Measurements from ENCODE around the gene PRKCA.
A peak's percentile ranks its signal among the peaks of the same experiment; 100 is the strongest.
"Not testable (repeated sequence)": the region's sequence is repeated elsewhere in the genome, so short reads cannot be mapped to it uniquely, and the experiment has no call there.

The PRKCA gene

GRCh38 chr17:66398617-66399016, 96.2 kb downstream of the PRKCA start:
- no peak overlapping the region for H3K4me3 ChIP-seq (ENCODE audit: control insufficient read depth, low read depth, low read length)
- TF ChIP-seq CTCF (conservative IDR thresholded peaks at IDR 0.05; ENCODE audit: control insufficient read depth, insufficient read depth, low read depth, low read length): no peak
- DNase-seq (ENCODE audit: low read depth): no peak

GRCh38 chr17:66399441-66399840, 97.0 kb downstream of the PRKCA start:
- H3K4me3 ChIP-seq (ENCODE audit: control insufficient read depth, low read depth, low read length): no peak overlapping the region
- DNase-seq (ENCODE audit: low read depth): no peak
- TF ChIP-seq CTCF (conservative IDR thresholded peaks at IDR 0.05; ENCODE audit: control insufficient read depth, insufficient read depth, low read depth, low read length): no peak

GRCh38 chr17:66400041-66400688, 97.8 kb downstream of the PRKCA start:
- not testable (repeated sequence) for DNase-seq (ENCODE audit: low read depth); H3K4me3 ChIP-seq (ENCODE audit: control insufficient read depth, low read depth, low read length)

DNA sequence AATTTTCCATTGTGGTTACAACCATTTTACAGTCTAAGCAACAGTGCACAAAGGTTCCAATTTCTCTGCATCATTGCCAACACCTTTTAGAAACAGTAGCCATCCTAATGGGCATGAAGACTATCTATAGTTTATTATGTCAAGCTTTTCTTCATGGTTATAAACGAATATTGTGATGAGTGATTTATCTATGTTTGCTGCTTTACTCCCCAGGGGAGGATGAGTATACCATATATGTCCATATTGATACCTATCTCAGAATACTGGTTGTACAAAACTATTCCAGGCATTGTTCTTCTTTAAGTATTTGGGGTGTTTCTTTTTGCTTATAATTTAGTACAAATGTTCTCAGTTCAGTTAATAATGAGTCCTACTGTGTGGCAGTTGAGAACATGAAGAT, 98.3 kb downstream of the PRKCA start:
- no peak overlapping the region for H3K4me3 ChIP-seq (ENCODE audit: control insufficient read depth, low read depth, low read length)
- TF ChIP-seq CTCF (conservative IDR thresholded peaks at IDR 0.05; ENCODE audit: control insufficient read depth, insufficient read depth, low read depth, low read length): no peak
- DNase-seq (ENCODE audit: low read depth): no peak

DNA sequence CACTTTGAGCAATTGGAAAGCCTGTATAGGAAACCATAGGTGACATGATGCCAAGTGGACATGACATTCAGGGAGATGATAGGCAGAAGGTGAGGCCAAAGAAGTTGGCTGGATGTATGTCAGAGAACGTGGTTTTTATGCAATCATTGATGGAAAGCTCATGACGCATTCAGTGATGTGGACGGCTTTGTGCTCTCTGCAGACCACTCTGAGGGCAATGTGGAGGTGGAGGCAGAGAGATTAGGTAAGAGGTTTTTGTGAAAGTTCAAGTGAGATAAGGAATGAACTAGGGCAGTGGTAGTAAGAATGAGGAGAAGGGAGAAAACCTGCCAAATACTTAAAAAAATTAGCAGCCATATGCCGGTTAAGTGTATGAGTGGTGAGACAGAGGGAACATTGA, 99.0 kb downstream of the PRKCA start:
- TF ChIP-seq CTCF (conservative IDR thresholded peaks at IDR 0.05; ENCODE audit: control insufficient read depth, insufficient read depth, low read depth, low read length): no peak
- H3K4me3 ChIP-seq (ENCODE audit: control insufficient read depth, low read depth, low read length): no peak overlapping the region
- no peak for DNase-seq (ENCODE audit: low read depth)

GRCh38 chr17:66403846-66404556, 101.6 kb downstream of the PRKCA start:
- no peak overlapping the region for H3K4me3 ChIP-seq (ENCODE audit: control insufficient read depth, low read depth, low read length)
- no peak for TF ChIP-seq CTCF (conservative IDR thresholded peaks at IDR 0.05; ENCODE audit: control insufficient read depth, insufficient read depth, low read depth, low read length)
- no peak for DNase-seq (ENCODE audit: low read depth)

DNA sequence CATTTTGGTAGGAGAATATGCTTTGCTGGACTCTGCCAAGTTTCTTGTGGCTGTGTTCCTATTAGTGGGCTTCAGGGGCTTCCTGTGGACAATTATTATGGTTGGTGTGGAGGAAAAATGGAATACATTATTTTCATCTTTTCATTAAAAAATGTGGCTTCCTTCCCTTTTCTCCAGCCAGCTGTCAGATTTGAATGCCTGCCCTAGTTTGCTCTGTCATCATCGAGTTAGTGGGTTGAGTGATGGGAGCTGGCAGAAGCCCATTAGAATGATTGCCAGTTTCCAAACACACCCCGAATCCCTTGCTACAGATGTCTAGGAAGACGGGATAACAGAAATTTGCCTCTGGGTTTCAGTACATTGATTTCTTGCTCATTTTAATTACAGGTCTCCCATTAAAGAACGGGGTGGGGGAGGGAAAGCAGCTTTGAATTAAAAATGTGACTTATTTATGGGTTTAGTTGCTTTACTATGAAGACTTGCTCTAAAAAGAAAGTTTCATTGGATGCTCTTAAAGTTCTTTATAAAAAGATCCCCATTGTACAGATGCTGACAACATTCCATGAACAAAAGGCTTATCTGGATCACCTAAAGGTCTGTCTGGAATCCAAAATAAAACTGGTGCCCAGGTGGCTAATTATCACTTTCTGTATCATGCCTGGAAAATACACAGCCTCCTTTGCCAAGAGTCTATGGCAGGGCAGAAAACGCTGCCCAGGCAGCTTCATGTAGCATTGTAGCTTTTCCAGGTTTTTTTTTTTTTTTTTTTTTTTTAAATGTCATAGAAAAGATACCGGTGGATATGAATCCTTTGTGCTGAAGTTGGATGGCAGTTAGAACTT, 103.6 kb downstream of the PRKCA start:
- no peak for TF ChIP-seq CTCF (conservative IDR thresholded peaks at IDR 0.05; ENCODE audit: control insufficient read depth, insufficient read depth, low read depth, low read length)
- no peak overlapping the region for H3K4me3 ChIP-seq (ENCODE audit: control insufficient read depth, low read depth, low read length)
- DNase-seq (ENCODE audit: low read depth): peak; percentile 38
